Hepatocyte (in vitro differentiated cells): ENCODE data around the gene JUND.

ENCODE experiments used
- EZH2 ChIP-seq: fragments of 200-600 bp; sonication (generic); IDR thresholded peaks from 2 replicates; pipeline ENCODE4 v1.6.1; 2016; ENCODE audit warnings: antibody characterized with exemption, mild to moderate bottlenecking, borderline replicate concordance
- TF ChIP-seq, protein P1 (sequence below): fragments of 200-600 bp; sonication (generic); IDR thresholded peaks from 2 replicates; pipeline ENCODE4 v1.5.1; 2016; ENCODE audit warnings: antibody characterized with exemption, mild to moderate bottlenecking; ENCODE audit not compliant: poor library complexity

DNA sequence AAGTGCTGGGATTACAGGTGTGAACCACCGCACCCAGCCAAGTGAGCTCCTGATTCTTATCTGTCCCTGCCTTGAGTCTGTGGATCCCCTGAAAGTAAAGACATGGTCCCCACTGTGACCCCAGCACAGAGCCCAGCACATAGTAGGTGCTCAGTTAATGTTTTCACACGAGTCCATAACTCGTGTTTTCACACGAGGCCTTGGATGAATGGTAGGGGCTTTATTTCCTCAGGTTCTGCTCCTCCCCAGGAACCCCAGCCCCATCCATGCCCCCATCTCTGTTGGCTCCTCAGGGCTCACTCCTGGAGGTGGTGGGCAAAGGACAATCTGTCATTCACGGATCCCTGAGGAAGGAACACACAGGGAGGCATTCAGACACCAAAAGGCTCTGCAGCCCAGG lies 31.6 kb downstream of the JUND start:
- TF ChIP-seq, protein P1, sequence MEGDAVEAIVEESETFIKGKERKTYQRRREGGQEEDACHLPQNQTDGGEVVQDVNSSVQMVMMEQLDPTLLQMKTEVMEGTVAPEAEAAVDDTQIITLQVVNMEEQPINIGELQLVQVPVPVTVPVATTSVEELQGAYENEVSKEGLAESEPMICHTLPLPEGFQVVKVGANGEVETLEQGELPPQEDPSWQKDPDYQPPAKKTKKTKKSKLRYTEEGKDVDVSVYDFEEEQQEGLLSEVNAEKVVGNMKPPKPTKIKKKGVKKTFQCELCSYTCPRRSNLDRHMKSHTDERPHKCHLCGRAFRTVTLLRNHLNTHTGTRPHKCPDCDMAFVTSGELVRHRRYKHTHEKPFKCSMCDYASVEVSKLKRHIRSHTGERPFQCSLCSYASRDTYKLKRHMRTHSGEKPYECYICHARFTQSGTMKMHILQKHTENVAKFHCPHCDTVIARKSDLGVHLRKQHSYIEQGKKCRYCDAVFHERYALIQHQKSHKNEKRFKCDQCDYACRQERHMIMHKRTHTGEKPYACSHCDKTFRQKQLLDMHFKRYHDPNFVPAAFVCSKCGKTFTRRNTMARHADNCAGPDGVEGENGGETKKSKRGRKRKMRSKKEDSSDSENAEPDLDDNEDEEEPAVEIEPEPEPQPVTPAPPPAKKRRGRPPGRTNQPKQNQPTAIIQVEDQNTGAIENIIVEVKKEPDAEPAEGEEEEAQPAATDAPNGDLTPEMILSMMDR = no peak
- TF ChIP-seq EZH2 = no peak
